ENCODE results near the gene LRRN2. TPM values are rescaled to one million over a fixed set of nuclear protein-coding genes. Genes with fewer than 3 reads are reported as not detected.
"Not testable (repeated sequence)": the region's sequence is repeated elsewhere in the genome, so short reads cannot be mapped to it uniquely, and the experiment has no call there.

Gene LRRN2
- total and polyA plus RNA-seq, 2 donors = 0.66 to 3.0 TPM

- no peak for DNase-seq (ENCODE audit: low read depth in 6 of 9, low spot score in 9 of 9)
- H3K4me3 ChIP-seq (ENCODE audit: low read length in 2 of 2) = no peak overlapping the region
- peak overlapping the region in 1 of 2 donors; percentile 38 for H3K27ac ChIP-seq (ENCODE audit: low read depth in 1 of 2, low read length in 1 of 2)
- H3K9me3 ChIP-seq (ENCODE audit: control insufficient read depth in 2 of 2, insufficient read depth in 1 of 2, low read length in 1 of 2) = no peaks in the 10 kb centered on the region
- 97% methylated on average over 13 of the region's 13 CpGs for WGBS
- H3K36me3 ChIP-seq (ENCODE audit: control insufficient read depth in 2 of 2, insufficient read depth in 2 of 2, low read length in 1 of 2) = peaks cover 63 to 73% of the 10 kb centered on the region in 2 donors
- no peaks in the 10 kb centered on the region for H3K27me3 ChIP-seq (ENCODE audit: control insufficient read depth in 2 of 2, insufficient read depth in 1 of 2, low read length in 1 of 2)
- peaks cover 4 to 16% of the 10 kb centered on the region in 2 donors for H3K4me1 ChIP-seq (ENCODE audit: control insufficient read depth in 2 of 2, insufficient read depth in 2 of 2, low read length in 2 of 2)
These were observed 110.0 kb downstream of the LRRN2 start for GRCh38 chr1:204575221-204576190.

GRCh38 chr1:204574865-204575163, 110.7 kb downstream of the LRRN2 start:
- H3K9me3 ChIP-seq (ENCODE audit: control insufficient read depth in 2 of 2, insufficient read depth in 1 of 2, low read length in 1 of 2) = no peaks in the 10 kb centered on the region
- H3K4me1 ChIP-seq (ENCODE audit: control insufficient read depth in 2 of 2, insufficient read depth in 2 of 2, low read length in 2 of 2) = peaks cover 4 to 21% of the 10 kb centered on the region in 2 donors
- H3K27ac ChIP-seq (ENCODE audit: low read depth in 1 of 2, low read length in 1 of 2) = no peak overlapping the region
- WGBS = 96% methylated on average over 3 of the region's 3 CpGs
- peaks cover 63 to 70% of the 10 kb centered on the region in 2 donors for H3K36me3 ChIP-seq (ENCODE audit: control insufficient read depth in 2 of 2, insufficient read depth in 2 of 2, low read length in 1 of 2)
- no peaks in the 10 kb centered on the region for H3K27me3 ChIP-seq (ENCODE audit: control insufficient read depth in 2 of 2, insufficient read depth in 1 of 2, low read length in 1 of 2)
- H3K4me3 ChIP-seq (ENCODE audit: low read length in 2 of 2) = no peak overlapping the region
- DNase-seq (ENCODE audit: low read depth in 6 of 9, low spot score in 9 of 9) = no peak

GRCh38 chr1:204574016-204574864, 111.3 kb downstream of the LRRN2 start:
- Histone ChIP-seq H3K9me3 (ENCODE audit: control insufficient read depth in 2 of 2, insufficient read depth in 1 of 2, low read length in 1 of 2) (no peaks in the 10 kb centered on the region), H3K4me3 (ENCODE audit: low read length in 2 of 2) (no peak overlapping the region), H3K4me1 (ENCODE audit: control insufficient read depth in 2 of 2, insufficient read depth in 2 of 2, low read length in 2 of 2) (peaks cover 7 to 22% of the 10 kb centered on the region in 2 donors), H3K27me3 (ENCODE audit: control insufficient read depth in 2 of 2, insufficient read depth in 1 of 2, low read length in 1 of 2) (no peaks in the 10 kb centered on the region), H3K36me3 (ENCODE audit: control insufficient read depth in 2 of 2, insufficient read depth in 2 of 2, low read length in 1 of 2) (peaks cover 60 to 65% of the 10 kb centered on the region in 2 donors), H3K27ac (ENCODE audit: low read depth in 1 of 2, low read length in 1 of 2) (no peak overlapping the region)
- WGBS = 98% methylated on average over 8 of the region's 8 CpGs
- no peak for DNase-seq (ENCODE audit: low read depth in 6 of 9, low spot score in 9 of 9)

GRCh38 chr1:204572923-204573922, 112.3 kb downstream of the LRRN2 start:
- H3K9me3 ChIP-seq (ENCODE audit: control insufficient read depth in 2 of 2, insufficient read depth in 1 of 2, low read length in 1 of 2) = no peaks in the 10 kb centered on the region
- H3K27me3 ChIP-seq (ENCODE audit: control insufficient read depth in 2 of 2, insufficient read depth in 1 of 2, low read length in 1 of 2) = no peaks in the 10 kb centered on the region
- H3K4me3 ChIP-seq (ENCODE audit: low read length in 2 of 2) = no peak overlapping the region
- H3K36me3 ChIP-seq (ENCODE audit: control insufficient read depth in 2 of 2, insufficient read depth in 2 of 2, low read length in 1 of 2) = peaks cover 58 to 64% of the 10 kb centered on the region in 2 donors
- no peak for DNase-seq (ENCODE audit: low read depth in 6 of 9, low spot score in 9 of 9)
- 86% methylated on average over 8 of the region's 8 CpGs for WGBS
- H3K4me1 ChIP-seq (ENCODE audit: control insufficient read depth in 2 of 2, insufficient read depth in 2 of 2, low read length in 2 of 2) = peaks cover 12 to 25% of the 10 kb centered on the region in 2 donors
- no peak overlapping the region for H3K27ac ChIP-seq (ENCODE audit: low read depth in 1 of 2, low read length in 1 of 2)

- WGBS = 95% methylated on average over 4 of the region's 4 CpGs
- Histone ChIP-seq H3K4me1 (ENCODE audit: control insufficient read depth in 2 of 2, insufficient read depth in 2 of 2, low read length in 2 of 2) (peaks cover 21 to 35% of the 10 kb centered on the region in 2 donors), H3K4me3 (ENCODE audit: low read length in 2 of 2) (no peak overlapping the region), H3K9me3 (ENCODE audit: control insufficient read depth in 2 of 2, insufficient read depth in 1 of 2, low read length in 1 of 2) (no peaks in the 10 kb centered on the region), H3K27ac (ENCODE audit: low read depth in 1 of 2, low read length in 1 of 2) (no peak overlapping the region), H3K27me3 (ENCODE audit: control insufficient read depth in 2 of 2, insufficient read depth in 1 of 2, low read length in 1 of 2) (no peaks in the 10 kb centered on the region), H3K36me3 (ENCODE audit: control insufficient read depth in 2 of 2, insufficient read depth in 2 of 2, low read length in 1 of 2) (peaks cover 57 to 60% of the 10 kb centered on the region in 2 donors)
- DNase-seq (ENCODE audit: low read depth in 6 of 9, low spot score in 9 of 9) = no peak
These were observed 113.9 kb downstream of the LRRN2 start for GRCh38 chr1:204571631-204572030.

- DNase-seq (ENCODE audit: low read depth in 6 of 9, low spot score in 9 of 9) = no peak
- no peak overlapping the region for H3K27ac ChIP-seq (ENCODE audit: low read depth in 1 of 2, low read length in 1 of 2)
- peaks cover 25 to 40% of the 10 kb centered on the region in 2 donors for H3K4me1 ChIP-seq (ENCODE audit: control insufficient read depth in 2 of 2, insufficient read depth in 2 of 2, low read length in 2 of 2)
- no peaks in the 10 kb centered on the region for H3K27me3 ChIP-seq (ENCODE audit: control insufficient read depth in 2 of 2, insufficient read depth in 1 of 2, low read length in 1 of 2)
- 95% methylated on average over 2 of the region's 2 CpGs for WGBS
- no peaks in the 10 kb centered on the region for H3K9me3 ChIP-seq (ENCODE audit: control insufficient read depth in 2 of 2, insufficient read depth in 1 of 2, low read length in 1 of 2)
- peaks cover 54 to 62% of the 10 kb centered on the region in 2 donors for H3K36me3 ChIP-seq (ENCODE audit: control insufficient read depth in 2 of 2, insufficient read depth in 2 of 2, low read length in 1 of 2)
- H3K4me3 ChIP-seq (ENCODE audit: low read length in 2 of 2) = no peak overlapping the region
These were observed 114.4 kb downstream of the LRRN2 start for GRCh38 chr1:204571128-204571527.

GRCh38 chr1:204570021-204570420, 115.5 kb downstream of the LRRN2 start:
- H3K27ac ChIP-seq (ENCODE audit: low read depth in 1 of 2, low read length in 1 of 2) = peak overlapping the region in 1 of 2 donors; percentile 88
- not testable (repeated sequence) for DNase-seq (ENCODE audit: low read depth in 6 of 9, low spot score in 9 of 9); H3K4me3 ChIP-seq (ENCODE audit: low read length in 2 of 2); H3K9me3 ChIP-seq (ENCODE audit: control insufficient read depth in 2 of 2, insufficient read depth in 1 of 2, low read length in 1 of 2); H3K27me3 ChIP-seq (ENCODE audit: control insufficient read depth in 2 of 2, insufficient read depth in 1 of 2, low read length in 1 of 2)
- H3K36me3 ChIP-seq (ENCODE audit: control insufficient read depth in 2 of 2, insufficient read depth in 2 of 2, low read length in 1 of 2) = peaks cover 43 to 65% of the 10 kb centered on the region in 2 donors
- peaks cover 35 to 51% of the 10 kb centered on the region in 2 donors for H3K4me1 ChIP-seq (ENCODE audit: control insufficient read depth in 2 of 2, insufficient read depth in 2 of 2, low read length in 2 of 2)
- WGBS = 66% methylated on average over 3 of the region's 3 CpGs

DNA sequence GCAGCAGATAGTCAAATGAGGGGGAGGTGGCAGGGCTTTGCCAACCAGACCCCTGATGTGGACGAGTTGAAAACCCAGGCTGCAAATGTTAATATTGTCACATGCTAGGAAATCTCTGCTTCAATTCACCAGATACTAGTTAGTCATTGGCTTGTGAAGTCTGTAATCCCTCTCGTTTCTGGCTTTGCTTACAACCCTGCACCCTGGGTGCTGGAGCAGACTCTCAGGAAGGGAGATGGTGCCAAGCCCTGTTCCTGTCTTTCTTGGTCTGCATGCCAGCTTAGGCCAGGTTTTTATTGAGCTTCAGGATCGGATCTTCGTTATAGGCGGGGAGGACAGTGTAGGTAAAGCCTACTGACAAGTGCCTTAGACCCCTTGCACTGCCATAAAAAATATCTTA, 116.1 kb downstream of the LRRN2 start:
- no peak for DNase-seq (ENCODE audit: low read depth in 6 of 9, low spot score in 9 of 9)

More for the DNA sequence above, 116.1 kb downstream of the LRRN2 start:
- WGBS = 82% methylated on average over 5 of the region's 5 CpGs
- Histone ChIP-seq H3K36me3 (ENCODE audit: control insufficient read depth in 2 of 2, insufficient read depth in 2 of 2, low read length in 1 of 2) (peaks cover 38 to 64% of the 10 kb centered on the region in 2 donors), H3K27ac (ENCODE audit: low read depth in 1 of 2, low read length in 1 of 2) (peak overlapping the region; percentile 64 to 88), H3K9me3 (ENCODE audit: control insufficient read depth in 2 of 2, insufficient read depth in 1 of 2, low read length in 1 of 2) (no peaks in the 10 kb centered on the region), H3K27me3 (ENCODE audit: control insufficient read depth in 2 of 2, insufficient read depth in 1 of 2, low read length in 1 of 2) (no peaks in the 10 kb centered on the region), H3K4me1 (ENCODE audit: control insufficient read depth in 2 of 2, insufficient read depth in 2 of 2, low read length in 2 of 2) (peaks cover 40 to 56% of the 10 kb centered on the region in 2 donors), H3K4me3 (ENCODE audit: low read length in 2 of 2) (no peak overlapping the region)

Data from thymus (tissue), 11 donors.